ENCODE data around the gene LPP.

- TF ChIP-seq CTCF (IDR thresholded peaks at IDR 0.05; ENCODE audit: low read length) (no peak), EZH2phosphoT487 (IDR thresholded peaks at IDR 0.05; ENCODE audit: low read length) (no peak), EZH2 (optimal IDR thresholded peaks at IDR 0.05; ENCODE audit: low read depth, low read length) (no peak)
Observed at GRCh38 chr3:188253123-188253793, 99.3 kb downstream of the LPP start.

Measured in MM.1S (cell line).